Cerebellar cortex (tissue), 1 donor: Measurements from ENCODE around the gene TRIM39.
"Not testable (repeated sequence)": the region's sequence is repeated elsewhere in the genome, so short reads cannot be mapped to it uniquely, and the experiment has no call there.

Experiments used
- DNase-seq: peaks from one replicate; pipeline ENCODE4 v3.0.0-alpha.2; 2015; ENCODE audit warnings: low spot score

Gene TRIM39

DNA sequence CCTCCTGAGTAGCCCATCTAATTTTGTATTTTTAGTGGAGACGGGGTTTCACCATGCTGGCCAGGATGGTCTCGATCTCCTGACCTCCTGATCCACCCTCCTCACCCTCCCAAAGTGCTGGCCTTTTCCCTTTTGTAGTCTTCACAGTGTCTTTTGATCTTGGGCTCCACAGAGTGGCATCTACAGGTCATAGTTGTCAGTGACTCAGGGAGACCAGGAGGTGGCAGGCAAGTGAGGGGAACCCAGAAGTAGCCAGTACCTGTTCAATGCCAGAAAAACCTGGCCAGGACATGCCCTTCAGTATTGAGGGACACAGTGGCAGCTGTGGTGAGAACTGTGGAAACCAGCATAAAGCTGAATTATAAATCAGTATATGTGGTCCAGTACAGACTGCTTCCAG, 37.9 kb downstream of the TRIM39 start:
- DNase-seq: no peak

DNA sequence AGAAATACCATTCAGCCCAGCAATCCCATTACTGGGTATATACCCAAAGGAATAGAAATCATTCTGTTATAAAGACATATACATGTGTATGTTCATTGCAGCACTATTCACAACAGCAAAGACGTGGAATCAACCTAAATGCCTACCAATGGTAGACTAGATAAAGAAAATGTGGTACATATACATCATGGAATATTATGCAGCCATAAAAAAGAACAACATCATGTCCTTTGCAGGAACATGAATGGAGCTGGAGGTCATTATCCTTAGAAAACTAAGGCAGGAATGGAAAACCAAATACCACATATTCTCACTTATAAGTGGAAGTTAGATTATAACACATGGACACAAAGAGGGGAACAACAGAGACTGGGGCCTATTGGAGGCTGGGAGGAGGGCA, 42.6 kb downstream of the TRIM39 start:
- DNase-seq: not testable (repeated sequence)

- DNase-seq: no peak
Measured at GRCh38 chr6:30378290-30378937, 51.7 kb downstream of the TRIM39 start.

GRCh38 chr6:30380464-30380863, 53.7 kb downstream of the TRIM39 start:
- no peak for DNase-seq

DNA sequence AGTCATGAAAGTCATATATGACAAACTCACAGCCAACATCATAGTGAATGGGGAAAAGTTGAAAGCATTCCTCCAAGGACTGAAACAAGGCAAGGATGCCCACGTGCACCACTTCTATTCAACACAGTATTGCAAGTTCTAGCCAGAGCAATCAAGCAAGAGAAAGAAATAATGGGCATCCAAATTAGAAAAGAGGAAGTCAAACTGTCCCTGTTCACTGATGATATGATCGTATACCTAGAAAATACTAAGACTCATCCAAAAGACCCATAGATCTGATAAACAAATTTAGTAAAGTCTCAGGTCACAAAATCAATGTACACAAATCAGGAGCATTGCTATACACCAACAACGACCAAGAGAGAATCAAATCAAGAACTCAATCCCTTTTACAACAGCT, 59.4 kb downstream of the TRIM39 start:
- no peak for DNase-seq

- DNase-seq: no peak
Measured at GRCh38 chr6:30391240-30391639, 64.5 kb downstream of the TRIM39 start.
